GM12873 (cell line): ENCODE results near the gene NRCAM.

ENCODE experiments used
- TF ChIP-seq, protein P1 (sequence below): IDR thresholded peaks from 2 replicates; pipeline ENCODE4 v1.5.1; 2012; ENCODE audit warnings: low read depth, mild to moderate bottlenecking, moderate library complexity, low read length, control low read depth; ENCODE audit not compliant: insufficient read depth; ENCODE audit errors: missing control alignments

NRCAM gene

DNA sequence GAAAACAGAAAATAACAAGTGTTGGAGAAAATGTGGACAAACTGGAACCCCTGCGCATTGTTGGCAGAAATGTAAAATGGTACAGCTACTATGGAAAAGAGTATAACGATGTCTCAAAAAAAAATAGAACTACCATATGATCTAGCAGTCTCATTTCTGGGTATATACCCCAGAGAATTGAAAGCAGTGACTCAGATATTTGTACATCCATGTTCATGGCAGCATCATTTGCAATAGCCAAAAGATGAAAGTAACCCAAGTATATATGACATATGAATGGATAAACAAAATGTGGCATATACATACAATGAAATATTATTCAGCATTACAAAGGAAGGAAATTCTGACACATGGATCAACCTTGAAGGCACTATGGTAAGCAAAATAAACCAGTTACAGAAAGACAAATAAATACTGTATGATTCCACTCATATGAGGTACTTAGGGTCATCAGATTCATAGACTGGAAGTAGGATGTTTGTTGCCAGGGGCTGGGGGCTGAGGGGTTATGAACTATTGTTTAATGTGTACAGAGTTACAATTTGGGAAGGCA lies 4.9 kb downstream of the NRCAM start:
- TF ChIP-seq, protein P1, sequence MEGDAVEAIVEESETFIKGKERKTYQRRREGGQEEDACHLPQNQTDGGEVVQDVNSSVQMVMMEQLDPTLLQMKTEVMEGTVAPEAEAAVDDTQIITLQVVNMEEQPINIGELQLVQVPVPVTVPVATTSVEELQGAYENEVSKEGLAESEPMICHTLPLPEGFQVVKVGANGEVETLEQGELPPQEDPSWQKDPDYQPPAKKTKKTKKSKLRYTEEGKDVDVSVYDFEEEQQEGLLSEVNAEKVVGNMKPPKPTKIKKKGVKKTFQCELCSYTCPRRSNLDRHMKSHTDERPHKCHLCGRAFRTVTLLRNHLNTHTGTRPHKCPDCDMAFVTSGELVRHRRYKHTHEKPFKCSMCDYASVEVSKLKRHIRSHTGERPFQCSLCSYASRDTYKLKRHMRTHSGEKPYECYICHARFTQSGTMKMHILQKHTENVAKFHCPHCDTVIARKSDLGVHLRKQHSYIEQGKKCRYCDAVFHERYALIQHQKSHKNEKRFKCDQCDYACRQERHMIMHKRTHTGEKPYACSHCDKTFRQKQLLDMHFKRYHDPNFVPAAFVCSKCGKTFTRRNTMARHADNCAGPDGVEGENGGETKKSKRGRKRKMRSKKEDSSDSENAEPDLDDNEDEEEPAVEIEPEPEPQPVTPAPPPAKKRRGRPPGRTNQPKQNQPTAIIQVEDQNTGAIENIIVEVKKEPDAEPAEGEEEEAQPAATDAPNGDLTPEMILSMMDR: no peak

DNA sequence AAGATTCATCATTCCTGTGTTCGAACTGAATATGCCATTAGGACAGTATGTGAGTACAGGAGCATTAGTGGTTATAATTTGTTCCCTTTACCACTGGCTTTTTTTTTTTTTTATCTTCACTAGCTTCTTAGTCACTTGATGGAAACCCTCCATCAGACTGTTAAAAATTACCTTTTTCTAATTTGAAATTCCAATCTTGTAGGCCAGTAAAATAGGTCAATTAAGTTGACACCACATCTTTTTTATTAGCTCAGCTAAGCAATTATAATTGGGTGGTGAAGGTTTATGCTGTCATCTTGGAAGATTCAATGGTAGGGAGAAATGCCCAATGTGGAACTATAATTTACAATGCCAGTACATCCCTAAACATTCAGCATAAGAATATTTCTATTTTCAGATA lies 6.1 kb downstream of the NRCAM start:
- TF ChIP-seq, protein P1: no peak

DNA sequence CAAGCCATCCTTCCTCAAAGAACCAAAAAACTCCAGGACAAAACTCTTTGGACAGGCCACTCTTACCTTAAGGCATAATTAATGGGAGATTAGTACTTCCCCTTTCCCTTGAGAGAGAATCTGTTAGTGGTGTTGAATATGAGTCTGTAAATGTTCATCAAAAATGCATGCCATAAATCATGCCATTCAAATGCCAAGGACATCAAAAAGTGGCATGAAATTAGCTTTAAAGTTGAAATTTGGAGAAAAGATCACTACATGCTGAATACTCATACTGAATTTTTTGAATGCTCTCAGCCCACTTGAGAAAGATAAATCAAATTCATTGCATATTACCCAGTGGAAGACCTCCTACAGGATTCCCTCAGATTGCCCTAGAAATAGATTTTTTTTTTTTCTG lies 6.7 kb downstream of the NRCAM start:
- TF ChIP-seq, protein P1: no peak

DNA sequence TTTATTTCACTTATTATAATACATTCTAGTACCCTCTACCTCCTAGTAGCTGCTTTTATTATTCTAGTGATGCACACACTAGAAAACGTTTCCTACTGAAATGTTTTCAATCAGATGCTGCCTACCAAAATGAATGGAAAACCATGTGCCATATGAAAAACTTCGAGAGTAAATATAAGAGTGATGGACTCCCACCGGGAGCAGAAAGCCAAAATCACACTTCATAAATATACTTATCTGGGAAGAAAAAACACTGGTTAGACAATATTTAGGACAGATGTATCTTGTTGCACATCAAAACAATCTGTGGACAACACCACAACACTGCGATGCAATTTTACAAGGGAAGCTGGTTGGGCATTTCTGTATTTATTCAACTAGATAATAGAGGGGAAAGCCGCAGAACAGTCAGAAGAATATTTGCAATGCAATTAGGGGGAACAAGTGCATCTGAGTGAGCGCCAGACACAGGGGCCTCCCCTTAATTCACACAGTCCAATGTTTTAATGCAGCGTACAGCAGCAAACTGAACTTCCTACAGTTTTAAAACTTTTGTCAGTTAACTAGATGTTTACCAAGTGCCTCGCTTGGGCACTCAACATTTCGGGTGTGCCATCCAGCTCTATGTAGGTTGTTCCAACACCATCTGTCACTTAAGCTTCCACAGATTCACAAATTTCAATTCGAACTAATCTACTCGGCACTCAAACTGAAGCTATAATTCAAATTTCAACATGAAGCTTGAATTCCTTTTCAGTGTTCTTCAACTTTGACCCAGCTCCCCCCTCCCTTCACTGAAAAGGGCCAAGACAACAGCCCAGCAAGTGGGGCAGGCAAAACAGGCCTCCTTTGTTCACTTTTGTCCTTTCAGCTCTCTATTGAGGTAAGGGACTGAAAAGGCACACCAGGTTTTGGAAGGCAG lies 7.4 kb downstream of the NRCAM start:
- TF ChIP-seq, protein P1: no peak

DNA sequence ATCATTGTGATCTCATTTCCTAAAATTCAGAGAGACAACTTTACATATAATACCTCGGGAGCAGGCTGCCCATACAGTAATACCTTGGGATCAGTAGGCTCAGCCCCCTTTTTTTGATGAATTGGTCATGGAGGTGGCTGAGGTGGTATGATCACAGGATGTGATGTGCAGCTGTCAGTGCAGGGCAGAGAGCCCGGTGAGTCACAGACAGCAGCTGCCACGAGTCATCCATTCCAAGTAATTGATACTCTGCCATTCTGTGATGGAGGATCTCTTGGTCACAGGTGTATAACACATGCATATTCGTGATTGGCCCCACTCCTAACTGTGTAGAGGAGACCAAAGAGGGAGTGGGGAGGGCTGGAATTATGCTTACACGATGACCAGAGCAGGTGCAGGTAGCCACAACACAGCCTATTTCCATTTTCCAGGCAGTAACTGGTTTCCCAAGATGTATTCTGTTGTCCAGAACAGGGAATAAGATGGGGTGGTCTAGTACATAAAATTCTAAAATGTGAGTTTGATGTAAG lies 14.1 kb downstream of the NRCAM start:
- TF ChIP-seq, protein P1: no peak

DNA sequence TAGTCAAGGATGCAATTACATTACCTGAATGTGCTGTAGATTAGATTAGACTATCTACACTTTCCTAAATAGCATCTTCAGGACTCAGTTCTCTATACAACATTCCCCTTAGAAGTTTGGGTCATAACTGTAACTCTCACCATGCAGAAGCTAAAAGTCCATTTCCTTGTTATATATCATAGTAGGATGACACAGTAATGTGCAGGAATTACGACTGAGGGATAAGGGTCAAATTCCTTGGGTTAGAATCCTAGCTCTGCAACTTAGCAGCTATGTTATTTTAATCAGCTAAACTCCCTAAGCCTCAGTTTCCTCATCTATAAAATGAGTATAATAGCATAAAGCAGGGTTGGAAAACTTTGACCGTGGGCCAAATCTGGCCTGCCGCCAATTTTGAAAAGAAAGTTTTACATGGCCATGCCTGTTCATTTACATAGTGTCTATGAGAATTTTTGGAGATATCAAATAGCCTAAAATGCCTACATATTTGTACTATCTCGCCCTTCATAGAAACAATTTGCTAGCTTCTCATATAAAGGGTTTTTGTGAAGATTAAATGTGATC lies 14.8 kb downstream of the NRCAM start:
- TF ChIP-seq, protein P1: no peak

DNA sequence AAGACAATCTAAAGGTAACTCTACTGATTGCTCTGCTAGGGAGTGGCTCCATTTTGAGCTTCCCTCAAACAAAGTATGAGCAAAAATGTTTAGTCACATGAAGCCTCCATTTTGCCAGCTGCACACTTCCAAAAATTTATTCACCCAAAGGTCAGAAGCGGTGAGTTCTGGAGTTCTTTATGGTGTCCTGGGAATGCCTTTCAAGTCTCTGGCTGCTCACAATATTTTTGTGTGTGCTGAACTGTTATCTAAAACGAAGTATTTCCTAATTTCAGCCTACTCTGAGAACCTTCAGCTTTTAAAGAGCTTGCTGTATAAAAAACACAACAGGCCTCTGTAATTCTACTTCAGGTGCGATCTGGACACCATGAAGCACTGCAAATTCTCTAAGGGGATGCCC lies 15.6 kb downstream of the NRCAM start:
- TF ChIP-seq, protein P1: no peak
